Sigmoid colon (tissue), 4 donors: ENCODE data around the gene LILRA6.
"Not testable (repeated sequence)": the region's sequence is repeated elsewhere in the genome, so short reads cannot be mapped to it uniquely, and the experiment has no call there.

Experiments
- CTCF ChIP-seq, 4 experiments: fragments of 450-650 bp in 3 of 4; fragments of 200-600 bp in 1 of 4; IDR thresholded peaks; one replicate each; pipeline ENCODE4 v1.5.1; 2016 to 2019; ENCODE audit warnings: antibody characterized with exemption in 4 of 4, mild to moderate bottlenecking in 3 of 4, moderate library complexity in 2 of 4
- POLR2A ChIP-seq, 2 donors: fragments of 450-650 bp; IDR thresholded peaks; one replicate each; pipeline ENCODE4 v1.6.1; 2016; ENCODE audit warnings: antibody characterized with exemption in 2 of 2, mild to moderate bottlenecking in 2 of 2, moderate library complexity in 2 of 2
- POLR2AphosphoS5 ChIP-seq, 4 donors: sonication (generic); formaldehyde crosslinking; IDR thresholded peaks; one replicate each; pipeline ENCODE4 v1.6.1; 2017; ENCODE audit warnings: antibody characterized with exemption in 4 of 4

DNA sequence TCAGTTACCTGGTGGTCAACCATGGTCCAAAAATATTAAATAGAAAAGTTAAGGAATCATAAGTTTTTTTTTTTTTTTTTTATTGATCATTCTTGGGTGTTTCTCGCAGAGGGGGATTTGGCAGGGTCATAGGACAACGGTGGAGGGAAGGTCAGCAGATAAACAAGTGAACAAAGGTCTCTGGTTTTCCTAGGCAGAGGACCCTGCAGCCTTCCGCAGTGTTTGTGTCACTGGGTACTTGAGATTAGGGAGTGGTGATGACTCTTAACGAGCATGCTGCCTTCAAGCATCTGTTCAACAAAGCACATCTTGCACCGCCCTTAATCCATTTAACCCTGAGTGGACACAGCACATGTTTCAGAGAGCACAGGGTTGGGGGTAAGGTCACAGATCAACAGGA, 28.4 kb downstream of the LILRA6 start:
- not testable (repeated sequence) for TF ChIP-seq CTCF, POLR2AphosphoS5, POLR2A (IDR thresholded peaks at IDR 0.05)
